IPS-18a (cell line): ENCODE measurements around the gene DLAT.
"Not testable (repeated sequence)": the region's sequence is repeated elsewhere in the genome, so short reads cannot be mapped to it uniquely, and the experiment has no call there.

Experiments used
- H3K27ac ChIP-seq: one replicate; pipeline ENCODE4 v1.5.1; 2013; ENCODE audit warnings: low read length
- H3K27me3 ChIP-seq: one replicate; pipeline ENCODE4 v1.6.1; 2013; ENCODE audit warnings: mild to moderate bottlenecking, low read length; ENCODE audit not compliant: control insufficient read depth, insufficient read depth
- H3K36me3 ChIP-seq: one replicate; pipeline ENCODE4 v1.6.1; 2013; ENCODE audit warnings: low read depth, low read length; ENCODE audit not compliant: control insufficient read depth
- H3K4me1 ChIP-seq: one replicate; pipeline ENCODE4 v1.6.1; 2013; ENCODE audit warnings: low read depth, low read length; ENCODE audit not compliant: control insufficient read depth
- H3K4me3 ChIP-seq: one replicate; pipeline ENCODE4 v1.5.1; 2013; ENCODE audit warnings: low read length
- H3K9ac ChIP-seq: one replicate; pipeline ENCODE4 v1.6.1; 2013; ENCODE audit warnings: mild to moderate bottlenecking, low read length, moderate library complexity
- H3K9me3 ChIP-seq: one replicate; pipeline ENCODE4 v1.6.1; 2013; ENCODE audit warnings: low read depth, low read length; ENCODE audit not compliant: control insufficient read depth

Gene DLAT

GRCh38 chr11:112033902-112034301, 8.7 kb downstream of the DLAT start:
- Histone ChIP-seq H3K9me3 (no peaks in the 10 kb centered on the region), H3K9ac (no peak overlapping the region), H3K27ac (no peak overlapping the region), H3K4me3 (no peak overlapping the region), H3K4me1 (no peaks in the 10 kb centered on the region), H3K27me3 (no peaks in the 10 kb centered on the region), H3K36me3 (peaks cover 67% of the 10 kb centered on the region)

DNA sequence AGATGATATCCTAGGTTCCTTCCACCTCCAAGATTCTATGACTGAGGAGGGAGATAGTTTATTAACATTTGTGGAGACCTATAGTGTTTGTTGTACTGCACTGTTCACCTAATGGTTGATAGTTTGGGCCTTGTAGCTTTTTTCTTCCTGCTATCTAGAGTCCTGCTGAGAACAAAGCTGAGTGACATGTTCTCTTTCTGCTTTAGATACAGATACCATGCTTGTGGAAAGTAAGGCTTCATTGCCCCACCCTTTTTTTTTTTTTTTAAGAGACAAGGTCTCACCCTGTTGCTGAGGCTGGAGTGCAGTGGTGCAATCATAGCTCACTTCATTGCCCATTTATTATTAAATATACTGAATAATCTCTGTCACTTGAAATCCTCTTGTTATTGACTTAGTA, 12.3 kb downstream of the DLAT start:
- no peak overlapping the region for H3K27ac ChIP-seq
- peaks cover 71% of the 10 kb centered on the region for H3K36me3 ChIP-seq

DNA sequence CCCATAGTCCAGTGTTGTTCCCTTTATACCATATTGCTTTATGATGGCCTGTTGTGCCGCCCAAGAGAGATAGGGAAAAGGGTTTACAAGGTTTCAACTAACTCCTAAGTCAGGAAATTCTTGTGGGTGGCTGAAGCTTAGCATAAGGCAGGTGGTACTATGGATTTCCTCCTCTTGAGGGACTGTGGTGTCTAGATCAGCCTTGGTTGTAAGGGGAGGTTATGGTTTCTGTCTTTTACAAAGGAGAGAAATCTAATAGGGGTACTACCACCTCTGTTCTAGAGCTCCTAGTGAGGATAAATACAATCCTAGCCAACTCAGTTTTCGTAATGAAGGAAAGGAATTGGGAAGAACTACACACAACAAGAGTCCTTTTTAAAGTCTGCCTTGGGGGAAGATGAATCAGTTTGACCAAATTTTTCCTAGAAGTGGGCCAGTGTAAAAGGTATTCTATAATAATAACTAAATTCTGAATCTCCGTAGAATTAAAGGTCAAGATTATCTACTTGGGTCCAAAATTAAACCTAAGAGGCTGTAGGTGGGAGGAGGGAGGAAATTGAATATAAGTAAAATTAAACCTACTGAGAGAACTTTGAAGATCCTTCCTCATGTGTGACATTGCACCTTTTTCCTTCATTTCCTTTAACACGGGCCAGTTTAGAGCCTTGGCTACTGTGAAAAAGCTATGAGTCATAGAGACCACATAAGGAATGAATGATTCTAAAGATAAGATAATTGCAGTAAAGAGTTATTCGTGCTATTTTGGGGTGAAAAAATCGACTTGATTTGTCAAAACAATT, 17.2 kb downstream of the DLAT start:
- no peak overlapping the region for H3K4me3 ChIP-seq
- no peaks in the 10 kb centered on the region for H3K9me3 ChIP-seq
- no peaks in the 10 kb centered on the region for H3K27me3 ChIP-seq
- peaks cover 79% of the 10 kb centered on the region for H3K36me3 ChIP-seq
- no peaks in the 10 kb centered on the region for H3K4me1 ChIP-seq
- H3K9ac ChIP-seq: no peak overlapping the region
- H3K27ac ChIP-seq: no peak overlapping the region

More for the DNA sequence above, 12.3 kb downstream of the DLAT start:
- Histone ChIP-seq H3K9ac (no peak overlapping the region), H3K27me3 (no peaks in the 10 kb centered on the region), H3K9me3 (no peaks in the 10 kb centered on the region), H3K4me1 (no peaks in the 10 kb centered on the region), H3K4me3 (no peak overlapping the region)

- Histone ChIP-seq H3K9ac (no peak overlapping the region), H3K36me3 (peaks cover 73% of the 10 kb centered on the region), H3K27ac (no peak overlapping the region), H3K27me3 (no peaks in the 10 kb centered on the region), H3K4me3 (no peak overlapping the region), H3K9me3 (no peaks in the 10 kb centered on the region), H3K4me1 (no peaks in the 10 kb centered on the region)
Measured at GRCh38 chr11:112042961-112043304, 17.7 kb downstream of the DLAT start.

- Histone ChIP-seq H3K4me3 (no peak overlapping the region), H3K9me3 (no peaks in the 10 kb centered on the region), H3K27me3 (no peaks in the 10 kb centered on the region), H3K4me1 (no peaks in the 10 kb centered on the region), H3K9ac (no peak overlapping the region), H3K27ac (no peak overlapping the region), H3K36me3 (peaks cover 74% of the 10 kb centered on the region)
Measured at GRCh38 chr11:112044961-112045360, 19.8 kb downstream of the DLAT start.

DNA sequence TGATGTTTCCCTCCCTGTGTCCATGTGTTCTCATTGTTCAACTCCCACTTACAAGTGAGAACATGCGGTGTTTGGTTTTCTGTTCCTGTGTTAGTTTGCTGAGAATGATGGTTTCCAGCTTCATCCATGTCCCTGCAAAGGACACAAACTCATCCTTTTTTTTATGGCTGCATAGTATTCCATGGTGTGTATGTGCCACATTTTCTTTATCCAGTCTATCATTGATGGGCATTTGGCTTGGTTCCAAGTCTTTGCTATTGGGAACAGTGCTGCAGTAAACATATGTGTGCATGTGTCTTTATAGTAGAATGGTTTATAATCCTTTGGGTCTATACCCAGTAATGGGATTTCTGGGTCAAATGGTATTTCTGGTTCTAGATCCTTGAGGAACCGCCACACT, 21.4 kb downstream of the DLAT start:
- not testable (repeated sequence) for H3K9me3 ChIP-seq, H3K4me1 ChIP-seq, H3K27ac ChIP-seq, H3K9ac ChIP-seq, H3K27me3 ChIP-seq, H3K4me3 ChIP-seq
- H3K36me3 ChIP-seq: peaks cover 76% of the 10 kb centered on the region

DNA sequence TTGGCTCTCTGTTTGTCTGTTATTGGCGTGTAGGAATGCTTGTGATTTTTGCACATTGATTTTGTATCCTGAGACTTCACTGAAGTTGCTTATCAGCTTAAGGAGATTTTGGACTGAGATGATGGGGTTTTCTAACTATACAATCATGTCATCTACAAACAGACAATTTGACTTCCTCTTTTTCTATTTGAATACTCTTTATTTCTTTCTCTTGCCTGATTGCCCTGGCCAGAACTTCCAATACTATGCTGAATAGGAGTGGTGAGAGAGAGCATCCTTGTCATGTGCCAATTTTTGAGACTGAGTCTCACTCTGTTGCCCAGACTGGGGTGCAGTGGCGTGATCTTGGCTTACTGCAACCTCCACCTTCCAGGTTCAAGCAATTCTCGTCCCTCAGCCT, 23.0 kb downstream of the DLAT start:
- peaks cover 74% of the 10 kb centered on the region for H3K36me3 ChIP-seq

GRCh38 chr11:112049777-112050176, 24.6 kb downstream of the DLAT start:
- Histone ChIP-seq H3K36me3 (peaks cover 73% of the 10 kb centered on the region), H3K27me3 (no peaks in the 10 kb centered on the region), H3K4me3 (no peak overlapping the region), H3K9me3 (no peaks in the 10 kb centered on the region), H3K4me1 (no peaks in the 10 kb centered on the region), H3K27ac (no peak overlapping the region), H3K9ac (no peak overlapping the region)

More for the DNA sequence above, 23.0 kb downstream of the DLAT start:
- not testable (repeated sequence) for H3K27me3 ChIP-seq, H3K4me1 ChIP-seq, H3K4me3 ChIP-seq, H3K9ac ChIP-seq, H3K27ac ChIP-seq, H3K9me3 ChIP-seq

GRCh38 chr11:112050721-112051120, 25.5 kb downstream of the DLAT start:
- Histone ChIP-seq H3K4me3 (no peak overlapping the region), H3K36me3 (peaks cover 66% of the 10 kb centered on the region), H3K4me1 (no peaks in the 10 kb centered on the region), H3K27ac (no peak overlapping the region), H3K9me3 (no peaks in the 10 kb centered on the region), H3K27me3 (no peaks in the 10 kb centered on the region), H3K9ac (no peak overlapping the region)

DNA sequence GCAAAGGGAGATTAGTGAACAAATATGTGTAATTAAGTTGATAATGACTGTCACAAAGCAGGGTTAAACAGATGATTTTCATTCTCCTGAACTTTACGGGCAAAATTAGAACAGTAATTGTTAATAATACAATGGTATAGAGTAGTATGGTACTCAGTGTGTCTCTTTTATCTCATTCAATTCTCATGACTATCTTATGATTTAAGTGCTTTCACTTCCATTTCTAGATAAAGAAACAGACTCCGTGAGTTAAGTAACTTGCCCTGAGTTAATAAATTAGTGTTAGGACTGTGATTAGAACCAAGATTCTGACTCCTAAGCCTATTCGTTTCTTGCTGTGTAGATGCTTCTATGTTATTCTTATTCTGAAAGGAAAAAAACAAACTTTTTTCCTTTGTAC, 26.6 kb downstream of the DLAT start:
- no peaks in the 10 kb centered on the region for H3K4me1 ChIP-seq
- H3K27me3 ChIP-seq: no peaks in the 10 kb centered on the region
- no peak overlapping the region for H3K4me3 ChIP-seq
- no peak overlapping the region for H3K9ac ChIP-seq
- H3K9me3 ChIP-seq: no peaks in the 10 kb centered on the region
- no peak overlapping the region for H3K27ac ChIP-seq
- peaks cover 68% of the 10 kb centered on the region for H3K36me3 ChIP-seq

- no peak overlapping the region for H3K27ac ChIP-seq
- no peaks in the 10 kb centered on the region for H3K9me3 ChIP-seq
- H3K4me1 ChIP-seq: no peaks in the 10 kb centered on the region
- H3K9ac ChIP-seq: no peak overlapping the region
- peaks cover 62% of the 10 kb centered on the region for H3K36me3 ChIP-seq
- no peak overlapping the region for H3K4me3 ChIP-seq
- no peaks in the 10 kb centered on the region for H3K27me3 ChIP-seq
Measured at GRCh38 chr11:112057170-112057569, 32.0 kb downstream of the DLAT start.

- no peaks in the 10 kb centered on the region for H3K9me3 ChIP-seq
- no peak overlapping the region for H3K27ac ChIP-seq
- H3K36me3 ChIP-seq: peaks cover 65% of the 10 kb centered on the region
- no peak overlapping the region for H3K9ac ChIP-seq
- H3K4me3 ChIP-seq: no peak overlapping the region
- no peaks in the 10 kb centered on the region for H3K27me3 ChIP-seq
- H3K4me1 ChIP-seq: no peaks in the 10 kb centered on the region
Measured at GRCh38 chr11:112058103-112058502, 32.9 kb downstream of the DLAT start.
